OCI-LY3 (cell line): ENCODE measurements around the gene PIP4K2B.

ENCODE experiments used
- EZH2phosphoT487 ChIP-seq: fragments of 200-600 bp; shearing (Covaris generic); IDR thresholded peaks from 2 replicates; pipeline ENCODE4 v1.6.1; 2018; ENCODE audit warnings: antibody characterized with exemption, mixed run types, low read depth
- TF ChIP-seq, protein P1 (sequence below): fragments of 200-600, 300-600 bp; sonication (generic); IDR thresholded peaks from 2 replicates; pipeline ENCODE4 v1.5.1; 2014; ENCODE audit warnings: antibody characterized with exemption, low read length, low read depth

DNA sequence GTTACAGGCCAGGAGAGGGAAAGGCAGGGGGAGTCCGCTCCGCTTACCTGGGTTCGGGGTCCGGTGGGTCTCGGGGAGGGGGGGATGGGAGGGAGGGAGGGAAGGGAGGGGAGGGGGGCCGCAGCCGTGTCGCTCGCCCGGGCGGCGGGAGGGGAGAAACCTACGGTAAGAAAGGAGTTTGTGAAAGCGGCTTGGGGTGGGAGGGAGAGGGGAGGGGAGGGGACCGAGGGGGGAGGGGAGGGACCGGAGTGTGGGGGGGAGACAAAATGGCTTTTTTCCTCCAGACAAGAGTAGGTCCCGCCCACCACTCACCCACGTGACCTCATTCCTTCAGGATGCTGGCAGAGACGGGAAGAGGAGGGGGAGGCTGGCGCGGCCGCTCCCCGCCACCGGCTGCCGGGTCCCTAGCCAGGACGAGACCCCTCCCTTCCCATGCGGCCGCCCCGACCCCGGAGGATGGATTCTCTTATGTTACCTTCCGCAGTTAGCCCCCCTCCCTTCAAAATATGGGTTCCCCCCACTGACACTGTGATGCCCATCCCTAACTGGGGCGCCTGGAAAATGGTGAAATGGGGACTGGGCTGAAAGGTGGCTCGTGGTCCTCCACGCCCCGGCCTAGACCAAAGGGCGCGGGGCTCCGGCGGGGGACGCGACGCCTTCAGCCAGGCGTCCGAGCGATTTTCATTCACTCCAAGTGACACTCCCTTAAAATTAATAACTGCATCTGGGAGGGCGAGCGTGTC is 51.0 kb downstream of the PIP4K2B start, which contains the start of gene PCGF2:
- TF ChIP-seq, protein P1, sequence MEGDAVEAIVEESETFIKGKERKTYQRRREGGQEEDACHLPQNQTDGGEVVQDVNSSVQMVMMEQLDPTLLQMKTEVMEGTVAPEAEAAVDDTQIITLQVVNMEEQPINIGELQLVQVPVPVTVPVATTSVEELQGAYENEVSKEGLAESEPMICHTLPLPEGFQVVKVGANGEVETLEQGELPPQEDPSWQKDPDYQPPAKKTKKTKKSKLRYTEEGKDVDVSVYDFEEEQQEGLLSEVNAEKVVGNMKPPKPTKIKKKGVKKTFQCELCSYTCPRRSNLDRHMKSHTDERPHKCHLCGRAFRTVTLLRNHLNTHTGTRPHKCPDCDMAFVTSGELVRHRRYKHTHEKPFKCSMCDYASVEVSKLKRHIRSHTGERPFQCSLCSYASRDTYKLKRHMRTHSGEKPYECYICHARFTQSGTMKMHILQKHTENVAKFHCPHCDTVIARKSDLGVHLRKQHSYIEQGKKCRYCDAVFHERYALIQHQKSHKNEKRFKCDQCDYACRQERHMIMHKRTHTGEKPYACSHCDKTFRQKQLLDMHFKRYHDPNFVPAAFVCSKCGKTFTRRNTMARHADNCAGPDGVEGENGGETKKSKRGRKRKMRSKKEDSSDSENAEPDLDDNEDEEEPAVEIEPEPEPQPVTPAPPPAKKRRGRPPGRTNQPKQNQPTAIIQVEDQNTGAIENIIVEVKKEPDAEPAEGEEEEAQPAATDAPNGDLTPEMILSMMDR, result no peak
- no peak for TF ChIP-seq EZH2phosphoT487
